ENCODE measurements around the gene TNP2. TPM values are rescaled to one million over a fixed set of nuclear protein-coding genes. Genes with fewer than 3 reads are reported as not detected.

Gene TNP2
- polyA plus RNA-seq, 1 donor = not detected

- no peak for DNase-seq (ENCODE audit: low read depth)
These were observed 12.4 kb downstream of the TNP2 start for GRCh38 chr16:11256661-11257130.

DNA sequence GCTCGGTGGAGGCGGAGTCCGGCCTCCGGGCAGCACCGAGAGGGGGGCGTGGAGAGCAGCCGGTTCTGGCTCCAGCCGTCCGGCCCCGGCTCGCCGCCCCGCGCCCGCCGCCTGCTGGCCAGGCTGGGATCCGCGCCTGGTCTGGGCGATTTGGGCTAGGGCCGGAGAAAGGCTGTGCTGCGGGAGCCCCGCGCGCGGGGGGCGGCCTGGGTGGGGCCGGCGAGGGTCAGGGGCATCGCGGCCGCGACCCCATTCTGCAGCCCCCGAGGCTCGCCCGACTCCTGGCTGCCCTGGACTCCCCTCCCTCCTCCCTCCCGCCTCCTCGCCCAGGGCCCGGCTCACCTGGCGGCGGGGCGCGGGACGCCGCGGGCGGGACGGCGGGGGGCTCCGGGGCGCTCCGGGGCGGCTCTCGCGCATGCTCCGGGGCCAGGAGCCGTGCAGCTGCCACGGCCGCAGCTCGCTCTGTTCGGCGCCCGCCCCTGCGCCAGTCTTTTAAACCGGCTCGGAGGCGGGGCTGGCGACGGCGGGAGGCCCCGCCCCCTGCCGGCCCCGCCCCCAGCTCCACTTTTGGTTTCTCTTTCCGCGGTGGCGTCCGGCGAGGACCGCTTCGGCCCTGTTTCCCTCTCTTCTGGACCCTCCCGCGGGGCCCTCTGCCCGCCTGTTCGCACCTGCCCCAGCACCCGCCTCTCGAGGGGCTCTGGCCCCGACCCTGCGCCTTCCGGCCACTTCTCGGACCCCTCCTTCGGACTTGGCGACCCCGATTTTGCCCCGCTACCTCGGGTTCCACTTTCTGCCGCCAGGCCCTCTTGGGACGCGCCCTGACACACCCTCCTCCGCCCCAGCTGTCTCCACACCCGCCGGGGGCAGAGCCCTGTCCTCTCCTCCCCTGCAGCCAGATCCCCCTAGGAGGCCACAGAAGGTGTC lies 13.1 kb downstream of the TNP2 start, which contains the start of gene SOCS1:
Gene SOCS1 (minus strand): TSS at position 468 of the 924 bp plus-strand sequence. CDS start 726 bp downstream, outside the sequence.
- peak; percentile 60 for DNase-seq (ENCODE audit: low read depth)

- no peak for DNase-seq (ENCODE audit: low read depth)
These were observed 14.0 kb downstream of the TNP2 start for GRCh38 chr16:11254913-11255736.

GRCh38 chr16:11253995-11254912 lies 14.9 kb downstream of the TNP2 start:
- DNase-seq (ENCODE audit: low read depth) = no peak

- no peak for DNase-seq (ENCODE audit: low read depth)
These were observed 15.8 kb downstream of the TNP2 start for GRCh38 chr16:11253009-11253994.

DNA sequence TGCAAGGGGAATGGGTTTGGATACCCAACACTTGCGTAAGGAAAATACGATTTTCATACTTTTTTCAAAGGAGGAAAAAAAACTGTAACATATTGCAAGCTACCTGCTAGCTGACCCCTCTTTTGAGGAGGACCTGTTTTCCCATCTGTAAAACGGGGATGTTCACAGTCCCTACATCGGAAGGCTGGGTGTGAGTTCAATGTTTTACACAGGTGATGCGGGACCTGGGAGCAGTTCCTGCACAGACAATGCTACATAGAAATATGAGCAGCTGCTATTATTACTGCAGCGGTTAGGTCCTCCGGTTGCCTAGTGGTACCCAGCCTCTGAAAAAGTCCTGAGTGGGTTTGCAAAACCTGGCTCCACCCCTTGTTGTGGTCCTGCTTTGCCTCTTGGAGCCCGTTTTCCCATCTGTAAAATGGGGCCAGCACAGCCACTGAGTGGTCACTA lies 16.6 kb downstream of the TNP2 start:
- DNase-seq (ENCODE audit: low read depth) = no peak

GRCh38 chr16:11251525-11252481 lies 17.3 kb downstream of the TNP2 start:
- DNase-seq (ENCODE audit: low read depth) = no peak

GRCh38 chr16:11250786-11251524 lies 18.2 kb downstream of the TNP2 start:
- DNase-seq (ENCODE audit: low read depth) = no peak

GRCh38 chr16:11250091-11250785 lies 18.9 kb downstream of the TNP2 start:
- DNase-seq (ENCODE audit: low read depth) = no peak

DNA sequence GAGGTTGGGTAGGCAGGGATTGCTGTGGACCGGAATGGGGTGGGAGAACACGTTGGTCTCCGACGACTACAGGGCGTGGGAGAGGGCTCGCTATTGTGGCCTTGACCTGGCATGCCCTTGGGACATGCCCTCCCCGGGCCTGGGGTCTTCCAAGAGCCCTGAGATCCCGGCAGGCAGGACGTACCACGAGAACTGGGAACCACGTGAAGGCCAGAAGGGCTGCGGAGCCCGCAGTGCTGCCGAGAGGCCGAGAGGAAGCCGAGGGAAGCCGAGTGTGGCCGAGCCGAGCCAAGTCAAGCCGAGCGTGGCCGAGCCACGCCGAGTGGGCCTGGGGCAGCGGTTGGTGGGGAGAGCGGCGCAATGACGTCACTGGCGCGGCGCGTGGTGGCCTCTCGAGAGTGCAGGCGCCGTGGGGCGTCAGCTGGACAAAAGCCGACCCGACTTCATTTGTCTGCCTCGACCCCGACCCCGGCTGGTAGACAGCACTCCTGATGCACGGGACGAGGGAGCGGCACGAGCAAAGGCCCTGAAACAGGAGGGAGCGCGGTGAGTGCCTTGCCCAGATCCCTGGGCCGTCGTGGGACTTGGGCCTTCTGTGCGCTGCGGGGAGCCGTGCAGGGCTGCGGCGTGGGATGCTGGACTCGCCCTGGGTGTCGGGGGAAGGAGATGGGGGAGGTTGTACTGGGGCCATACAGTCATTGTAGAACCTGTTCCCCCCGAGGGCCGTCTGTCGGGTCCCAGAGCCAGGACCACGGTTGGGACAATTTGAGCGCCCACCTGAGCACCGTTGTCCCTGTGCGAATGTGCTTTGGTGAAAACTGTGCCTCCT lies 19.7 kb downstream of the TNP2 start:
- DNase-seq (ENCODE audit: low read depth) = no peak

DNA sequence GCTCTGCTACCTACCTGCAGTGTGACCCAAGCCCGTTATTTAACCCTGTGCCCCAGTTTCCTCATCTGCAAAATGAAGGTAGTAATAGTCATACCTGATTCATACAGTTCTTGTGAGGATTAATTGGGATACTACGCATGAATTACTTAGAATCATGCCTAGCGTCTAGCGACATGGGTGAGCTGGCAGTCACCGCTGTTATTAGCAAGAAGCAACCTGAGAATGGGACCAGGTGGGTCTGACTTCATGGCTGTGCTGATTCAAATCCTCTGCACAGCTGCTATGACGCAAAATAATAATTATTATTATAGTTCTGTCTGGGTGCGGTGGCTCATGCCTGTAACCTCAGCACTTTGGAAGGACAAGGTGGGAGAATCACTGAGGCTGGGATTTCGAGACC lies 21.0 kb downstream of the TNP2 start:
- DNase-seq (ENCODE audit: low read depth) = no peak

DNA sequence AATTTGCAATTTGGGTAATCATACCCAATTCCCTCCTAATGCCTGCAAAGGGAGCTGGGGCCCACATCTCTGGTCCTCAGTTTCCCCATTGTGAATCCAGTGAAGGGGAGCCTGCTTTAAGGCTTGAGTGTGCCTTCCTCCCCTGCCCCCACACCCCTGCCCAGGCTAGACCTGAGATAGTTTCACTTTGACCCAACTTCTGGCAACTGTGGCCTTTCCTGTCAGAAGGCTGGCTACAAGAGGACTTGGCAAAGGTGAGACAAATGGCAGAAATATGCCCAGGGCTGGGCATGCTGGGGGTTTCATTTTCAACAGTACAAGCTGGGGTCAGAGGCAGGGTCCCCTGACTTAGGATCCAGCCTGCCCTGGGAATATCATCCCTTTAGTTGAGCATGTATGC lies 23.1 kb downstream of the TNP2 start:
- no peak for DNase-seq (ENCODE audit: low read depth)

GRCh38 chr16:11245222-11245737 lies 23.8 kb downstream of the TNP2 start:
- DNase-seq (ENCODE audit: low read depth) = no peak

DNA sequence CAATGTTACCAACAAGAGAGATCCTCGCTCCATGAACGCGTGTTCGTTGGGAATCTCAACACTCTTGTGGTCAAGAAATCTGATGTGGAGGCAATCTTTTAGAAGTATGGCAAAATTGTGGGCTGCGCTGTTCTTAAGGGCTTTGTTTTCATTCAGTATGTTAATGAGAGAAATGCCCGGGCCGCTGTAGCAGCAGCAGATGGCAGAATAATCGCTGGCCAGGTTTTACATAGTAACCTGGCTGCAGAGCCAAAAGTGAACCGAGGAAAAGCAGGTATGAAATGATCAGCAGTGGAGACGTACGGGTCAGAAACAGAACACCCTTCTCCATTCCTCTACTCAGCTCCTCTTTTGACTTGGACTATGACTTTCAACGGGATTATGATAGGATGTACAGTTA lies 26.5 kb downstream of the TNP2 start:
- no peak for DNase-seq (ENCODE audit: low read depth)

DNA sequence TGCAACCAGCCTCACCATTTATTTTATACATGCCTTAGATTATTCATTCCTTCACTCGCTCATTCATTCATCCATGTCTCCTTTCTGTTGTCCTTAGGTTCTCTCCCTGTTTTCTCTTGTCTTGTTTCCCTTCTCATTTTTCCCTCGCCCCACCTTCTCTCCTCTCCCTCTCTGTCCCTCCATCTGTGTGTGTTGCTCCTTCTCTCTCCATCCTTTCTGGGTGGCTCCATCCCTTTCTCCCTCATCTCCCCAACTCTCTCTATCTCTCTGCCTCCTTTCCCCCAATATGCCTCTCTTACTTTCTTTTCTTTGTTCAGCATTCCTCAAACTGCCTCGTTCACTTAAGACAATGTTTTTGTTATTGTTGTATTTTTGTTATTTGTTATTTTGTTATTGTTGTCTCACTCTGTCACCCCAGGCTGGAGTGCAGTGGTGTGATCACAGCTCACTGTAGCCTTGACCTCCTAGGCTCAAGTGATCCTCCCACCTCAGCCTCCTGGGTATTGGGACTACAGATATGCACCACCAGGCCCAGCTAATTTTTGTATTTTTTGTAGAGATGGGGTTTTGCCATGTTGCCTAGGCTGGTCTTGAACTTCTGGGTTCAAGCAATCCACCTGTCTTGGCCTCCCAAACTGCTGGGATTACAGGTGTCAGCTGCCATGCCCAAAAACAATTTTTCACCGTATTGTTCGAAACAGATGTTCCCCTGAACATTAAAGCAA lies 27.5 kb downstream of the TNP2 start:
- no peak for DNase-seq (ENCODE audit: low read depth)

Measured in forelimb muscle (tissue), 1 donor.